Naive thymus-derived CD8-positive, alpha-beta T cell (primary cell): Measurements from ENCODE around the gene CROCC2. TPM values are rescaled to one million over a fixed set of nuclear protein-coding genes. Genes with fewer than 3 reads are reported as not detected.
"Not testable (repeated sequence)": the region's sequence is repeated elsewhere in the genome, so short reads cannot be mapped to it uniquely, and the experiment has no call there.

ENCODE experiments used
- ATAC-seq, 2 donors: fragments of 150-1000 bp; cut with Tn5 transposase in 1 of 2; sonication (Bioruptor Pico), chemical (Tn5 transposase) in 1 of 2; 1 replicate in 1 of 2; 2 replicates in 1 of 2; pipeline ENCODE4 v1.10.0; 2021; ENCODE audit warnings: mild to moderate bottlenecking in 2 of 2, moderate library complexity in 2 of 2
- POLR2A ChIA-PET: fragments of 350-600 bp; sonication (Branson Sonifier 250); formaldehyde crosslinking; loops from one replicate; lab custom pipeline; 2021; ENCODE audit warnings: antibody characterized with exemption; lab: Charles Lee
- DNase-seq, 10 donors: peaks; one replicate each; pipeline versions ENCODE4 v3.0.0 to v3.0.0-alpha.2; 2020 to 2022
- H3K27ac Mint-ChIP-seq, 10 donors: one replicate each; pipeline ENCODE4 v1.8.0; 2020 to 2022; ENCODE audit warnings: mild to moderate bottlenecking in 10 of 10, mixed read lengths in 10 of 10, moderate library complexity in 4 of 10, inconsistent platforms in 1 of 10
- H3K27me3 Mint-ChIP-seq, 5 donors: one replicate each; pipeline ENCODE4 v1.8.0; 2021 to 2022; ENCODE audit warnings: mixed read lengths in 5 of 5
- H3K36me3 Mint-ChIP-seq, 3 donors: one replicate each; pipeline ENCODE4 v1.8.0; 2020 to 2022; ENCODE audit warnings: mixed read lengths in 3 of 3, mild to moderate bottlenecking in 2 of 3, inconsistent platforms in 1 of 3
- H3K4me1 Mint-ChIP-seq, 4 donors: one replicate each; pipeline ENCODE4 v1.8.0; 2021 to 2022; ENCODE audit warnings: mixed read lengths in 4 of 4
- H3K4me3 Mint-ChIP-seq, 10 donors: one replicate each; pipeline ENCODE4 v1.8.0; 2020 to 2022; ENCODE audit warnings: mild to moderate bottlenecking in 10 of 10, mixed read lengths in 10 of 10, moderate library complexity in 6 of 10, inconsistent platforms in 1 of 10
- H3K9me3 Mint-ChIP-seq, 9 donors: one replicate each; pipeline ENCODE4 v1.8.0; 2020 to 2022; ENCODE audit warnings: mixed read lengths in 9 of 9, mild to moderate bottlenecking in 3 of 9, inconsistent platforms in 1 of 9, moderate library complexity in 1 of 9
- polyA plus RNA-seq, 3 donors: library from polyadenylated mRNA; unstranded; fragments of 300-500 nt; fragmentation: Illumina TruSeq; gene quantifications; one replicate each; pipeline ENCODE4 v1.2.3, GENCODE V29; 2021
- total RNA-seq, 8 experiments: library from RNA in 2 of 8; stranded (reverse) in 2 of 8; gene quantifications; one replicate each; pipeline ENCODE4 v1.2.3 and lab custom pipeline; 2021 to 2026

The CROCC2 gene
- total and polyA plus RNA-seq, 5 experiments from 2014 or later = not detected

DNA sequence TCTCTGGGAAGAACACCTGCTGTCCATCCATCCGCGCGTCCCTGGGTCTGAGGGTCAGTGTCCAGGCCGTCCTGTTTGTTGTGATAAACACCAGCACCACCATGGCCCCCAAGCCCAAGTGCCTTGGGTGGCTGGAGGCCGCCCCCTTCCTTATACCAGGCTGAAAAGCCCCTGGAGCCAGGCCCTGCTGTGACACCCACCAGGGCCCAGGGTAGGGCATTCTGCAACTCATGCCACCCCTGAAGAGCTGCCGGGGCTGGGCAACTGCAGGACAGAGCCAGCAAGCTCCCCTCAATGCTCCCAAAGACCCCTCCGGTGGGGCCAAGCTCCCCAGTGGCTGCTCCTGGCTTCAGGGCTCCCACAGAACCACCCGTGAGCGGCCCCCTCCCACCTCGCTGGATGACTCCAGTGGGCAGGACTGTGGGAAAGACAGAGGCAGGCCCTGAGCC, 60.3 kb downstream of the CROCC2 start:
- POLR2A ChIA-PET = no interaction called here
- H3K9me3 Mint-ChIP-seq = no peaks in the 10 kb centered on the region
- peaks cover 0 to 3% (median 0%) of the 10 kb centered on the region in 5 donors for H3K27me3 Mint-ChIP-seq
- H3K36me3 Mint-ChIP-seq = peaks cover 0 to 4% (median 0%) of the 10 kb centered on the region in 3 donors
- no peak overlapping the region for H3K27ac Mint-ChIP-seq
- DNase-seq (no peak), ATAC-seq (no peak)
- no peak overlapping the region for H3K4me3 Mint-ChIP-seq
- H3K4me1 Mint-ChIP-seq = no peaks in the 10 kb centered on the region

DNA sequence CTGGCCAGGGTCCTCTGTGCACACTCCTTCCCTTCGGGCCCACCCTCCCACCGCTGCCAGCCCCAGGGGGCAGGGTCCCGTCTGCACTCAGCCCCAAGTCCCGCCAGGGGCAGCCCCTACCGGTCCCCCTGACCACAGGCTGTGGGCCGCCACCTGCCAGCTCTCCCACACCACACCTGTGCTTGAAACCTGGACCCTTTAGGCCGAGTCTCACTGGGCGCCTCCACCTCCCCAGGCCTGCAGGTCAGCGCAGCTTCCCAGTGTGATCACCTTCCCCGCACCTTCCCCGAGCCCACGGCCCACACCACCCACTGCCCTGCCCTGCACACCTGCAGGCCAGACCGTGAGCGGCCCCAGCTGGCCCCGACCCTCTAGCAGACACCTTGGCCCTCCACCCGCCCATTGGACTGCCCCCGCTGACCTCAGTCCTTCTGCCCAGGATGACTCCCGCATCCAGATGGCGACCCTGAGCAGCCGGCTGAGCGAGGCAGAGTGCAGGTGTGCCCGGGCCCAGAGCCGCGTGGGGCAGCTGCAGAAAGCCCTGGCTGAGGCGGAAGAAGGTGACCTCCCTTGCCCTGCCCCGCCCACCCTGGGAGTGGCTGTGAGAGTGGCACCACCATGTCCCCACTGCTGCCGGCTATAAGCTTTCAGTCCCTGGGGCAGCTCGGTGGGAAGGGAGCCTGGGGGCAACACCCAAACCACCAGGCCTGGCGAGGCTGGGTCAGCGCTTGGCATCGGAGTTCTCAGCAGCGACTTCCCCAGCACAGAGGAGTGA, 61.0 kb downstream of the CROCC2 start:
- POLR2A ChIA-PET = no interaction called here
- H3K27ac Mint-ChIP-seq = no peak overlapping the region
- DNase-seq (no peak), ATAC-seq (no peak)
- H3K9me3 Mint-ChIP-seq = no peaks in the 10 kb centered on the region
- no peak overlapping the region for H3K4me3 Mint-ChIP-seq
- H3K27me3 Mint-ChIP-seq = peaks cover 0 to 9% (median 4%) of the 10 kb centered on the region in 5 donors
- peaks cover 0 to 4% (median 0%) of the 10 kb centered on the region in 3 donors for H3K36me3 Mint-ChIP-seq
- H3K4me1 Mint-ChIP-seq = no peaks in the 10 kb centered on the region

GRCh38 chr2:240967681-240968621, 61.8 kb downstream of the CROCC2 start:
- H3K27me3 Mint-ChIP-seq = peaks cover 0 to 11% (median 4%) of the 10 kb centered on the region in 5 donors
- POLR2A ChIA-PET = no interaction called here
- H3K9me3 Mint-ChIP-seq = no peaks in the 10 kb centered on the region
- no peak overlapping the region for H3K4me3 Mint-ChIP-seq
- DNase-seq (no peak), ATAC-seq (no peak)
- no peak overlapping the region for H3K27ac Mint-ChIP-seq
- no peaks in the 10 kb centered on the region for H3K4me1 Mint-ChIP-seq
- H3K36me3 Mint-ChIP-seq = peaks cover 0 to 4% (median 0%) of the 10 kb centered on the region in 3 donors

DNA sequence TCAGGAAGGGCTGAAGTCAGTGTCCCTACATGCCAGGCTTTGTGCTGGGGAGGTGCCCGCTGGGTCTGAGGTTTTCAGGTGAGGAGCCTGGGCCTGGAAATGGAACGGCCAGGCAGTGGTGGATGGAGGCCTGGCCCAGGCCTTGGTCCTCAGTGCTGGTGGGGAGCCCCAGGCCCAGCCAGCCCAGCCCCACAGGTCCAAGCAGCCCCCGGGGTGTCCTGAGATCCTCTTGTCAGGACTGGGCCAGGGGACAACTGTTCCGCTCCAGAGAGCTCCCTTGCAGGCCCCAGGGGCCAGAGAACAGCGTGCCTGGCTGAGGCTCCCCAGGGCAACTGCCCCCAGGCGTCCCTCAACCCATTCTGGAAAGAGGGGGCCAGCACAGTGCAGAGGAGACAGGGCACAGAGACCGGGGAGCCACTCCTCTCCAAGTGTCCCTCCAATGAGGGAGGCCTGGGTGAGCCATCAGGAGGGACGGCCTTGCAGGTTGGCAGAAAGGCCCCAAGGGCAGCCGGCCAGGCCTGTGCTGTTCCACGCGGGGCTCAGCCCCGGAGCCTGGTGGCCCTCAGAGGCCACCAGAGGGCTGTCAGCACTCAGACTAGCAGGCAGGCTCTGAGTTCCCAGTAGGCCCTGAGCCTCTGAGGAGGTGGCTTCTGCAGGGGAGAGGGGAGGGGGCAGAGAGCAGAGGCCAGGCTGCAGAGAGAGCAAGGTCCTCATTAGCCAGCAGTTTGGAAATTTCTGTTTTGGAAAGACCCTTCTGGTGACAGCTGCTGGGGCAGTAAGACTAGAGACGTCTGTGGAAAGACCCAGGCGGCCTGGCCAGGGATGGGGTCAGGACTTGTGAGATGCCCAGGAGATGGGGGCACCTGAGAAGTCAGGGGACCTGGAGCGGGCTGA, 62.8 kb downstream of the CROCC2 start:
- Mint-ChIP-seq H3K9me3 (peaks cover 0 to 2% (median 0%) of the 10 kb centered on the region in 9 donors), H3K4me1 (peaks cover 0 to 3% (median 0%) of the 10 kb centered on the region in 4 donors), H3K4me3 (no peak overlapping the region), H3K27ac (no peak overlapping the region), H3K36me3 (peaks cover 0 to 6% (median 2%) of the 10 kb centered on the region in 3 donors), H3K27me3 (peaks cover 2 to 13% (median 5%) of the 10 kb centered on the region in 5 donors)
- ATAC-seq = no peak
- DNase-seq = no peak
- POLR2A ChIA-PET = no interaction called here

GRCh38 chr2:240970104-240970503, 64.0 kb downstream of the CROCC2 start:
- Mint-ChIP-seq H3K27ac (peak overlapping the region in 3 of 10 donors; percentile 40 to 85 (median 48)), H3K4me3 (no peak overlapping the region), H3K9me3 (peaks cover 0 to 3% (median 0%) of the 10 kb centered on the region in 9 donors), H3K36me3 (peaks cover 0 to 7% (median 2%) of the 10 kb centered on the region in 3 donors), H3K4me1 (peaks cover 5 to 9% (median 7%) of the 10 kb centered on the region in 4 donors), H3K27me3 (peaks cover 4 to 16% (median 14%) of the 10 kb centered on the region in 5 donors)
- DNase-seq = no peak
- POLR2A ChIA-PET = no interaction called here
- ATAC-seq = no peak

GRCh38 chr2:240970816-240971215, 64.7 kb downstream of the CROCC2 start:
- Mint-ChIP-seq H3K4me3 (no peak overlapping the region), H3K27ac (peak overlapping the region in 2 of 10 donors; percentile 33 to 85), H3K27me3 (peaks cover 4 to 18% (median 14%) of the 10 kb centered on the region in 5 donors), H3K9me3 (peaks cover 0 to 3% (median 0%) of the 10 kb centered on the region in 9 donors), H3K4me1 (peaks cover 5 to 10% (median 8%) of the 10 kb centered on the region in 4 donors), H3K36me3 (peaks cover 0 to 7% (median 2%) of the 10 kb centered on the region in 3 donors)
- DNase-seq (no peak), ATAC-seq (no peak)
- POLR2A ChIA-PET = no interaction called here

GRCh38 chr2:240972201-240972600, 66.1 kb downstream of the CROCC2 start:
- Mint-ChIP-seq H3K27me3 (peaks cover 4 to 18% (median 14%) of the 10 kb centered on the region in 5 donors), H3K9me3 (peaks cover 0 to 3% (median 0%) of the 10 kb centered on the region in 9 donors), H3K27ac (no peak overlapping the region), H3K36me3 (peaks cover 0 to 7% (median 2%) of the 10 kb centered on the region in 3 donors), H3K4me3 (no peak overlapping the region), H3K4me1 (peaks cover 5 to 10% (median 8%) of the 10 kb centered on the region in 4 donors)
- POLR2A ChIA-PET = interaction anchor here (0.6 to 2.0 kb wide), 3 partner anchors 10 to 46 kb away, joined by 4 to 6 read pairs (median 4); no protein-coding TSS in a partner anchor
- no peak for DNase-seq
- ATAC-seq = no peak

GRCh38 chr2:240972636-240973521, 66.7 kb downstream of the CROCC2 start:
- DNase-seq (no peak), ATAC-seq (no peak)
- peak overlapping the region in 2 of 10 donors; percentile 20 to 89 for H3K27ac Mint-ChIP-seq
- POLR2A ChIA-PET = interaction anchor here (0.6 to 2.0 kb wide), 4 partner anchors 9 to 45 kb away, joined by 4 to 6 read pairs (median 4); no protein-coding TSS in a partner anchor
- H3K27me3 Mint-ChIP-seq = peaks cover 4 to 18% (median 14%) of the 10 kb centered on the region in 5 donors
- no peak overlapping the region for H3K4me3 Mint-ChIP-seq
- peaks cover 0 to 7% (median 2%) of the 10 kb centered on the region in 3 donors for H3K36me3 Mint-ChIP-seq
- peaks cover 0 to 3% (median 0%) of the 10 kb centered on the region in 9 donors for H3K9me3 Mint-ChIP-seq
- H3K4me1 Mint-ChIP-seq = peaks cover 5 to 10% (median 8%) of the 10 kb centered on the region in 4 donors

DNA sequence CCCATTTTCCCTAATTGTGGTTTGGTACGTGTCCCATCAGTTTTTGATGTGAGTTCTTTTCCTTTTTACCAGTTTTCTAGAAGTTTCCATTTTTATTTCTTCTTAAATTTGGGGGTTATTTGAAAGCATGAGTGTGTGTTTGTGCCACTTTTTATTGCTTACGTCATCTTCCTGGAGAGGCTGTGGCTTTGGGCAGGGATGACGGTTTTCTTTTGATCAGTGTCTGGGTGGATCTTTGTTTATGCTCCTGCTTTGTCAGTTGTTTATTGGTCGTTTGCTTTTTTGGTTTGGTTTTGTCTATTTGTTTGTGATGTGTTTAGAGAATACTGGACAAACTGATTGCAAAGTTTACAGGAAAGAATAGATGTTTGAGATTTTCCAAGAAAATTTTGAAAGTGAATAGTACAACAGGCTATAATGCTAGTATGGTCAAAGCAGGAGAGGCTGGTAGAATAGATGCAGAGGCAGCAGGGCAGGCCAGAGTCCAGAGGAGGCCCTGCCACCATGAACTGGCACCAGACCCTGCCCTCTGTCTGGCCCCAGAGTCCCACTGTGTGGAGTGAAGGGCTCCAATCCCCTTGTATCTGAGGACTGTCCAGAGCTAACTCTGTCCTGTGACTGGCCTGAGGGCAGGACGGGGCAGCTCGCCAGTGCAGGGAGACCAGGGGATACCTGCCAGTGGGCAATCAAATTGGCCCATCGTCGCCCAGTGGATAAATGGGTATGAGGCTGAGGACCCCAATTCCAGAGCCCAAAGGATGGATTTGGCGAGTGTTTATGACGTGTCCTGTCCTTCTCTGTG, 68.8 kb downstream of the CROCC2 start:
- peaks cover 5 to 10% (median 8%) of the 10 kb centered on the region in 4 donors for H3K4me1 Mint-ChIP-seq
- H3K27ac Mint-ChIP-seq = peak overlapping the region in 8 of 10 donors; percentile 15 to 95 (median 70)
- peaks cover 0 to 7% (median 2%) of the 10 kb centered on the region in 3 donors for H3K36me3 Mint-ChIP-seq
- DNase-seq (peak in 5 of 10 donors; percentile 29 to 63 (median 35)), ATAC-seq (peak; percentile 53 to 71)
- POLR2A ChIA-PET = interaction anchor here (0.5 to 0.7 kb wide), 2 partner anchors 114 to 120 kb away, joined by 4 to 5 read pairs; no protein-coding TSS in a partner anchor
- peak overlapping the region in 6 of 10 donors; percentile 16 to 54 (median 40) for H3K4me3 Mint-ChIP-seq
- peaks cover 4 to 18% (median 14%) of the 10 kb centered on the region in 5 donors for H3K27me3 Mint-ChIP-seq
- H3K9me3 Mint-ChIP-seq = peaks cover 0 to 3% (median 0%) of the 10 kb centered on the region in 9 donors

DNA sequence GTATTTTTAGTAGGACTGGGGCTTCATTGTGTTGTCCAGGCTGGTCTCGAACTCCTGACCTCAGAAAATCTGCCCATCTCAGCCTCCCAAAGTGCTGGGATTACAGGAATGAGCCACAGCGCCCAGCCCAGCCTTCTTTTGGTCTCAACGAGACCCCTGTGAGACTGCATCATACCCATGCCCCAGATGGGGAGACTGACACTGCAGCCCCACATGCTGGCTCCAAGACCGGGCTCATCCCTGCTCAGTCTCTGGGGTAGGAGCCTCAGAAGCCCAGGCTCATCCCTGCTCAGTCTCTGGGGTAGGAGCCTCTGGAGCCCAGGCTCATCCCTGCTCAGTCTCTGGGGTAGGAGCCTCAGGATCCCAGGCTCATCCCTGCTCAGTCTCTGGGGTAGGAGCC, 69.8 kb downstream of the CROCC2 start:
- H3K27ac Mint-ChIP-seq, POLR2A ChIA-PET, H3K9me3 Mint-ChIP-seq, H3K4me3 Mint-ChIP-seq, H3K36me3 Mint-ChIP-seq, DNase-seq, H3K4me1 Mint-ChIP-seq, ATAC-seq: not testable (repeated sequence)
- peaks cover 4 to 18% (median 14%) of the 10 kb centered on the region in 5 donors for H3K27me3 Mint-ChIP-seq
